Left forelimb (tissue), 1 donor: ENCODE data around the gene CFAP97D1.

Source experiments
- DNase-seq: peaks from one replicate; pipeline ENCODE4 v3.0.0-alpha.2; 2018; ENCODE audit warnings: low spot score

CFAP97D1 gene

DNA sequence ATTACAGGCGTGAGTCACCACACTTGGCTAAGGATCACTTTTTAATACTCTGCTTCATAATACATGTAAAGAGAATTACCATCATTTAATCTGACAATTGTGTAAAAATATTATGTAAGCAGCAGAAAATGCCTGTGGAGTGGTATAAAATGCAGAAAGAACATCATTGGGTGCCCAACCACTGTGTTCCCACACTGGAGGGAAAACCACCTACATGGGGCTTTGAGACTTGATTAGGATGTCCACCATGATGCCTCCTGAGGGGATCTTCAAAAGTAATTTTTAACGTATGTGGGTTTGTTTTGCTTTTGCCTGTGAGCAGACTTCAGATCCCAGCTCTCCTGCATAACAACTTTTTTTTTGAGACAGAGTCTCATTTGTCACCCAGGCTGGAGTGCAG lies 18.8 kb downstream of the CFAP97D1 start:
- no peak for DNase-seq

GRCh38 chr17:43800736-43801135 lies 20.5 kb downstream of the CFAP97D1 start:
- no peak for DNase-seq

- DNase-seq: no peak
Observed at GRCh38 chr17:43801844-43802243, 21.6 kb downstream of the CFAP97D1 start.

DNA sequence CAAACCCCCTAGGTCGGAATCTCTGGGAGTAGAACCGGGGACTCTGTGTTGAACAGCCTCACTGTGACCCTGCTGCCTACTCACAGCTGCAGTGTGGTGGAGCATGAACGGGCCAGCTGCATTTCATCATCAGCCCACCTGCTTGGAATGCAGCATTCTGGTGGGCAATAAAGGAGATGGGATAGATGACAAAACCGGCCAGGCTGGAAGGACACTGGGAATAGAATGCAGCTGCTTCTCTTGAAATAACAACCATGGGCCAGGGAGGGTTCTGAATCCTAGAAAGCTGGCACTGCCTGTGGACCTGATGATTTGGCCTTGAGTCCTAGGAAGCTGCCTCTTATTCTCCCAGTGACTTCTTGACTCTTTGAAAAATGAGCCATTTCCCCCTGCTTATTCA lies 23.5 kb downstream of the CFAP97D1 start:
- no peak for DNase-seq

DNA sequence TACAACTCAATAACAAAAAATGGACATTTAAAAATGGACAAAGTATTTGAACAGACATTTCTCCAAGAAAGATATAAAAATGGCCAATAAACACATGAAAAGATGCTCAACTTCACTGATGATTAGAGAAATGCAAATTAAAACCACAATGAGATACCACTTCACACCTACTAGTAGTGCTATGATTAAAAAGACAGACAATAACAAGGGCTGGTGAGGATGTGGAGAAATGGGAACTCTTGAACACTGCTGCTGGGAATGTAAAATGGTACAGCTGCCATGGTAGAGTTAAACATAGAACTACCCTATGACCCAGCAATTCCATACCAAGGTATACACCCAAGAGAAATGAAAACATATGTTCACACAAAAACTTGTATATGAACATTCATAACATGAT lies 24.9 kb downstream of the CFAP97D1 start:
- DNase-seq: no peak

GRCh38 chr17:43808076-43808475 lies 27.8 kb downstream of the CFAP97D1 start:
- no peak for DNase-seq

DNA sequence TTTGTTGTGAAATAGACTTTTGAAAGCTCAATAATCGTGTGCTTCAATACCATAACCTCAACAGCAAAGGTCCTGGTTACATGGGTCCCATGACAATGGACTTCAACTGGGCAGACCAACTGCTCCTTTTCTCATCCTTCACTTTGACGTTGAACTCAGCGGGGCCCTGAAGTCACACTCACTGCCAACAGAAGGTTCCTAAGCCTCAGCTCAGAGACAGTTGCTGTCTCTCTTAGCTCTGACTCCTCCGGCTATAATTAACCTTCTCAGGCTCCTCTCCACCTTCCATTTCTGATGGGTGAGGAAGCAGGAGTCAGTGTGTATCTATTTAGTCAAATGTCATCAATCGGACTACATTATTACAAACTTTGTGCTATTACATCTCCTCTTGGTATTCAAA lies 28.9 kb downstream of the CFAP97D1 start:
- DNase-seq: no peak

DNA sequence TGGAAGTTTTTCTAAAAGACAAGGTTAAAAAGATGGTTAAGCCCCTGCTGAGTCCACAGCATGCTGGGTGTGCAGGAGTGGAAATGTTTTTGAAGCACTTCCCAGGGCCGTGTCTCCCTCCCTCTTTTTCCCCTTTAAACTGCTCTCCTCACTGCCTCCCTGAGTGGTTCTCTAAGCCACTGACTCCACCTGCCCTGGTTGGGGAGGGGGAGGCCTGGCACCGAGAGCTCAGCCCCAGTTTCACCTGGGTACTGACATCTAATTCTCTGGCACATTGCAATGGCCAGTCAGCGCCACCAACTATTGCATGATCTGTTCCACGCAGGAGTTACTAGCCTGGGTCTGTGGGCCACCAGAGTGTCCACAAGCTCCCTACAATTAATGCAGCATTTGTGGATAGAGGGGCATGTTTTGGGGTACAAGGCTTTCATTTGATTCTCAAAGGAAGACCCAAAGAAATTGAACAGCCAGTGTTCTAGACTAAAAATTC lies 30.0 kb downstream of the CFAP97D1 start:
- DNase-seq: no peak

DNA sequence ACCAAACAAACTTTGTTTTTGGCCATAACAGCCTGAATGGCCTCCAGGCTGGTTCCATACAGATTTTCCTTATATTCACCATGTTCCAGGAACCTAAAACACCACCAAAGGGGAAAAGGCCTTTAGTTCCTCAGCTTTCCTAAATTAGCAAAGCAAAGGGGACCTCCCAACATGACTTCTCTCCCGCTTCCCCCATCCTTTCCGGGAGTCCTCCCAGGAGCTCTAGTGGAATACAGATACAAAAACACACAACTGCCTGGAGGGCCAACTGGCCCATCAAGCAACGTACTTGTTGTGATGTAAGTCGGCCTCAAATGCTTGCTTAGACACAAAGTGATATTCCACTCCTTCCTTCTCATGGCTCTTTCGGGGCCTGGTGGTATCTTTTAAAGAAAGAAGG lies 30.6 kb downstream of the CFAP97D1 start:
- no peak for DNase-seq

DNA sequence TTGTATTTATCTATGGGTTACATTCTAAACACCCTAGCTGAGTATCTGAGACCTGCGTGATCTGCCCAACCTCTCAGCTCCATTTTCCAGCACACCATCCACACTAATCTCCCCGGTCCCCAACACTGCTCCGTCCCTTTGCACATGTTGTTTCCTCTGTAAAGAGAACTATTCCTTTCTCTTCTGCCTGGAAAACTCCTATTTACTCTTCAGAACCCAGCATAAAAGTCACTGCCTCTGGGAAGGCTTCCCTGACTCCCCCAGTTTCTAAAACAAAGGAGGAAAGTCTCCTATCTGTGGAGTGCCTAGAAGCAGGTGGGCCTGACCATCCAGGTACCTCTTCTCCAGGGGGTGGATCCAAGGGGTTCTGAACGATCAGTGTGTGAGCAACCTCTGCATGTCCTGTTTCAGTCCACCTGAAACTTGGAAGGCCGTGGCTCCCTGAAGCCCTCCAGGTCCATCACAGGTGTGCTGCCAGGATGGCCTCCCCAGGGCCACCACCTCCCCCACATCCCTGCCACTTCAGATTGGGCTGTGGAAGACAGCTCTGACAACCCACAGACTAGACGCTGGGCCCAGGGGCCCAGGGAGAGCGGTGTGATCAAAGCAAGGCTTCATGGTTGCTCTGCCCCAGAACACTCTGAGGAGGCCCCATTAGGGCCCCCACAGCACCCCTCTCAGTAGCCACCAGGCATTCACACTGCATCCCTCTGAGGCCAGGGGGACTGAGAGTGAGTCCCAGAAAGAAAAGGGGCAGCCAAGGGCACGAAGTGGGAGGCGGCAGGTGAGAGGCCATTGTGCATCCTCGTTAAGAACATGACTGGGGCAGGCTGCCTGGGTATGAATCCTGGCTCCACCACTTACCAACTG lies 32.4 kb downstream of the CFAP97D1 start:
- no peak for DNase-seq

DNA sequence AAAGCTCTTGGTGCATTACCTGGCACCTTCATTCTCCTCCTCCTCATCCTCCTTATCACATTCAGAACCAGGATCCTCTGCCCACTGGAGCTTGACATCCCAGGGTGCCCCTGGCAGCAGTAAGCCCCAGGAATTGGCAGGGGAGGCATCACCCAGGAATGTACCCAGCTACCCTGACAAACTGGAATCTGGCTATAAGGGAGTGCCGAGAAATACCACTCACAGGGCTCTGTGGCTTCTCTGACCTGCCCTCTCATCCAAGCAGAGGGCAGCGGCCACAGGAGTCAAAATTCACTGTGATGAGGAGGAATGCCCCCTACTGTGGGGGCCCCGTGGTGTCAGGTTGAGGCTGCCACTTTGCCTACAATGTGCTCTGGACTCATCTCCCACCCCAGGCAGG lies 33.2 kb downstream of the CFAP97D1 start:
- DNase-seq: no peak

DNA sequence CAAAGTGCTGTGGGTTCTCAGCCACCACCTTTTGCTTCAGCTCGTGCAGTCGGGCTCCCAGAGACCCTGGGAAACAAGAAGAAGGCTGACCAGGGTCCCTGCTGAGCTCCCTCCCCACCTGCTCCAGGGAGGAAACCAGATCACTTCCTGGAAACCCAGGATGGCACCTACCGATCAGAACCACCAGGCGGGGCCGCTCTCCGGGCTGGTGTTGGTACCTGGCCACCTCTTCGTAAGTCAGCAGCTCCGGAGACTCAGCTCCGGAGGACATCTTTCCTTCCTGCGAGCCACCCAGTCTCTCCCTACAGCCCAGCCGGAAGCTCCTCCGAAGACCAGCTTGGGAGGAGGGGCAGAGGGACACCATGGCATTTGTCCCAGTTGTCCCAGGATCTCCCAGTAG lies 33.8 kb downstream of the CFAP97D1 start:
- DNase-seq: no peak

- DNase-seq: no peak
Observed at GRCh38 chr17:43814714-43815113, 34.5 kb downstream of the CFAP97D1 start.

GRCh38 chr17:43816336-43817320 lies 36.4 kb downstream of the CFAP97D1 start:
- DNase-seq: no peak

DNA sequence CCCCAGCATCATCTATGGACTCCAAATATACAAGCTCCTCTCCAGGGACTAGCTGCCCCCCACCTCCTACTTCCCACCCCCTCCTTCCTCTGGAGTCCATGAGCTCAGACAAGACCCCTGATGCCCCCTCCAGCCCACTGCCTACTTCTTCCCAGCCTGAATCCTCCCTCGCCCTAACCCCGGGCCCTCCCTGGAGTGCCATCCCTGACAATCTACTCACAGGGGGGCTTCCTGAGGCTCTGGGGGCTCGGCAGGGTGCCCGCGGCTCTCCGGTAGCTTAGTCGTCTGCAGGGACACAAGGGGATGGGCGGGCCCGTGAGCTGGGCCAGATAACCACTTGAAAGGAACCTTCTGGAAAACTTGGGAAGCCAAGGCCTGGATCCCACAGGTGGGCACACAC lies 37.6 kb downstream of the CFAP97D1 start:
- no peak for DNase-seq

- DNase-seq: no peak
Observed at GRCh38 chr17:43818966-43819365, 38.7 kb downstream of the CFAP97D1 start.

- no peak for DNase-seq
Observed at GRCh38 chr17:43820759-43821158, 40.5 kb downstream of the CFAP97D1 start.

DNA sequence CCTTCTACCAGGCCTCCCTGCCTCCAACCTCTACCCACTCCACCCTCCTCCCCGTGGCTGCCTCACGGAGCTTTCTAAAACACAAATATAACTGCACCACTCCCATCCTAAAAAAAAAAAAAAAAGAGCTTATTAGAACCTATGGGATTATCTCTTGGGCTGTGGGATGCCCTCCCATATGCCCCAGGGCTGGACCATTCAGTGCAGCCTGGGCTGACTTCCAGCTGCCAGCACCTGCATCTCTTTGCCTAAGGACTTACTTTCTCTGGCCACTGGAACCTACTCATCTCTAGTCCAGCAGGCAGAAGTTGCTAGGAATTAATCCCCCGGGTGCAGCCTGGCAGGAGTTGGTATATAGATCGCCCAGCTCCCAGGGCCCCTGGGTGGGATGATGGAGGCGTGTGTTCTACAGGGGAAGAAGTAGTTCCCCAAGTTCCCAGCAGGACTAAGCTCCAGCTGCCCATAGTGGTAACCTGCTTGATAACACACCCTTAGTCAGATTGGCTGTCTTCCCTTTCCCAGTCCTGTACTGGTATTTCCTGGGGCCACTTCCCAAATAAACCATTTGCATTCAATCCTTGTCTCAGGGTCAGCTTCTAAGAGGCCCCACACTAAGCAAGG lies 42.4 kb downstream of the CFAP97D1 start:
- DNase-seq: no peak

DNA sequence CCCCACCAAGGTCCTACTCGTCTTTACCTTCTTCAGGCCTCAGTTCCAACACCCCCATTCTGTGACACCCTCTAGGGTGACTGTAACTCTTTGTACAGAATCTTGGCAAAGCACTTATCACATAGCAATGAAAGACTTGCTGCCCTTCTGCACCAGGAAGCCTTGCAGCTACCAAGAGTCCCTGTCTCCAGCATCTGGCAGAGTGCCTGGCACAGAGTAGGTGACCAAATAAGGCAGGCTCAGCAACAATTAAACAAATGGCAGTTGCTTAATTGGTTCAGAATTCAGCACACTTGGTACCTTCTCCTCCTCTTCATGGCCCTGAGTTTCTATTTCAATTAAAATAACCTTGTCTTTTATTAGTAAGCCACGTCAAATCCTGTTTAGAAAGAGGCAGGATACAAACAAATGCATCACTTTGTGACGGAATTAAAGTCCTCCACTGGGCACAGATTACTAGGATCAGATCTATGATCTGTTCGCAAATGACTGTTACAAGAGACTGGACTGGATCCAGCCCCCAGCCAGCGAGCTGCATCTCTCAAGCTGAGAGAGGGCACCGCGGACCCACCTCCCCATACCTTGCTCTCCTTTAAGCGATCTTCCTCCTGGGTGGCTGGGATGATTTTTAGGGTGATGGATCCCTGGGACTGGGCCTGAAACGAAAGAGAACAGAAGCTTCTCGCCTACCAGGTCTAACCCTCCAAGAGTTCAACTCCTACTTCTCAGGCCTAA lies 43.3 kb downstream of the CFAP97D1 start:
- DNase-seq: no peak

GRCh38 chr17:43825567-43825966 lies 45.3 kb downstream of the CFAP97D1 start:
- DNase-seq: no peak

DNA sequence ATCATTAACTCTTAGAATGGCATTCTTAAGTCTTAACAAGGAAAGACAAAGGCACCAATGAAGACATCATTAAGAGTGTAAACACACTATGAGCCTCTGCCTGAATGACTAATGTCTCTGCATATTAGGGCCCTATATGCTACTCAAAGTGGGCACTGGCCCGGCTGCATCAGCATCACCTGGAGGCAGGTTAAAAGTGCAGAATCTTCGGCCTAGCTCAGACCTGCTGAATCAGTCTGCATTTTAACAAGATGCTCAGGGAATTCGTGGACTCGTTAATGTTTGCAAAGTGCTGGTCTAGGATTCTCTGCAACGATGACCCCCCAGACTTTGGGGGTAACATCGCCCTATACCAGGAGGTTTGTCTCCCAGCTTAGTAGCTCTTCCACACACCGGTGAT lies 46.0 kb downstream of the CFAP97D1 start:
- no peak for DNase-seq

DNA sequence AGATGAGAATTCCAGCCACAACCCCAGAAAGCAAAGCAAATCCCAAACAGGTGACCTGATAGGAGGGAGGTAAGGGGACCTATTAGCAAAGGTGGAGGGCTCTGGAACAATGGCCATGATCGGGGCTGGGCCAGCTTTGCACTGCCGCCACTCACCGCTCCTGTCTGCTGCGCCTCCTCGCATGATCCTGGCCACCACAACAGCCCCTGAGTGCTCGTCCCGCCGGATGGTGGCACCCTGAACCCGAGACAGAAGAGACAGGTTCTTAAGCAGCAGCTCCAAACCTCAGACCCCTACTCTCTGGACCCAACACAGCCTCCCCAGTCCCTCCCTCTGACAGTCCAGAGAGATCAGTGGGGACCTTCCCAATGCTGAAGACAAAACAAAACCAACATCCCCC lies 47.4 kb downstream of the CFAP97D1 start:
- DNase-seq: no peak
